ENCODE data around the gene HAND1. TPM values are rescaled to one million over a fixed set of nuclear protein-coding genes. Genes with fewer than 3 reads are reported as not detected.

The HAND1 gene
- total and polyA plus RNA-seq, 12 donors: 0.94 to 6.8 (median 2.4) TPM; not detected in 5

- Histone ChIP-seq H3K4me1 (replicated peaks in 1 of 2) (peaks cover 3 to 21% of the 10 kb centered on the region in 2 donors), H3K27ac (no peak overlapping the region), H3K36me3 (replicated peaks in 1 of 2) (peaks cover 0 to 28% of the 10 kb centered on the region in 2 donors), H3K9me3 (replicated peaks in 1 of 3) (no peaks in the 10 kb centered on the region), H3K27me3 (no peaks in the 10 kb centered on the region), H3K4me3 (no peak overlapping the region)
- WGBS, 4 donors: 90 to 97% (median 93%) methylated on average over 1 of the region's 1 CpG
- no peak for DNase-seq
- no peak for TF ChIP-seq CTCF (IDR thresholded peaks at IDR 0.05)
- TF ChIP-seq POLR2A (IDR thresholded peaks at IDR 0.05): no peak
- intact Hi-C loops (cut with DNase I): no loop called here
Observed at GRCh38 chr5:154442801-154443200, 35.2 kb downstream of the HAND1 start.

- no peak for DNase-seq
- TF ChIP-seq POLR2A (IDR thresholded peaks at IDR 0.05) (no peak), CTCF (IDR thresholded peaks at IDR 0.05) (no peak)
- Histone ChIP-seq H3K4me1 (replicated peaks in 1 of 2) (peaks cover 3 to 10% of the 10 kb centered on the region in 2 donors), H3K36me3 (replicated peaks in 1 of 2) (peaks cover 0 to 28% of the 10 kb centered on the region in 2 donors), H3K4me3 (no peak overlapping the region), H3K9me3 (replicated peaks in 1 of 3) (no peaks in the 10 kb centered on the region), H3K27me3 (no peaks in the 10 kb centered on the region), H3K27ac (no peak overlapping the region)
- WGBS, 4 donors: 89 to 95% (median 90%) methylated on average over 5 of the region's 5 CpGs
- intact Hi-C loops (cut with DNase I): no loop called here
Observed at GRCh38 chr5:154440540-154440939, 37.5 kb downstream of the HAND1 start.

DNA sequence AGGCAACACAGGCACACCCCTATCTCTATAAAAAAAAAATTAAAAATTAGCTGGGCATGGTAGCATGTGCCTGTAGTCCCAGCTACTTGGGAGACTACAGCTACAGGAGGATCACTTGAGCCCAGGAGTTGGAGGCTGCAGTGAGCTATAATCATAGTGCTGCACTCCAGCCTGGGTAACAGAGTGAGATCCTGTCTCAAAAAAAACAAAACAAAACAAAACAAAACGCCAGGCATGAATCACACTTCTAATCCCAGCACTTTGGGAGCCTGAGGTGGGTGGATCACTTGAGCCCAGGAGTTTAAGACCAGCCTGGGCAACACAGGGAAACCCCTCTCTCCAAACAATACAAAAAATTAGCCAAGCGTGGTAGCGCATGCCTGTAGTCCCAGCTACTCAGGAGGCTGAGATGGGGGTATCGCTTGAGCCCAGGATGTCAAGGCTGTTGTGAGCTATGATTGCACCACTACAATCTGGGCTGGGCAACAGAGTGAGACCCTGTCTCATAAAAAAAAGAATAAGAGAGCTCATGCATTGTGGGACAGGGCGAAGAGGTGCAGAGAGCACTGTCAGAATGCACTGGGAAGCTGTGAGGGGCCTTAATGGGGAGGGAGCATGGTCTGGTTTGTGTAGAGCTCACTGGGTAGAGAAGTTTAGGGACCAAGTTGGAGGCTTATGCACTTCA lies 40.6 kb downstream of the HAND1 start:
- H3K4me3 ChIP-seq: no peak overlapping the region
- H3K27me3 ChIP-seq: no peaks in the 10 kb centered on the region
- 88 to 92% (median 90%) methylated on average over 5 of the region's 5 CpGs for WGBS, 4 donors
- TF ChIP-seq POLR2A (IDR thresholded peaks at IDR 0.05) (no peak), CTCF (IDR thresholded peaks at IDR 0.05) (no peak)
- no peak overlapping the region for H3K27ac ChIP-seq
- intact Hi-C loops (cut with DNase I): no loop called here
- DNase-seq: no peak
- peaks cover 0 to 28% of the 10 kb centered on the region in 2 donors for H3K36me3 ChIP-seq (replicated peaks in 1 of 2)
- no peaks in the 10 kb centered on the region for H3K4me1 ChIP-seq (replicated peaks in 1 of 2)
- no peaks in the 10 kb centered on the region for H3K9me3 ChIP-seq (replicated peaks in 1 of 3)

DNA sequence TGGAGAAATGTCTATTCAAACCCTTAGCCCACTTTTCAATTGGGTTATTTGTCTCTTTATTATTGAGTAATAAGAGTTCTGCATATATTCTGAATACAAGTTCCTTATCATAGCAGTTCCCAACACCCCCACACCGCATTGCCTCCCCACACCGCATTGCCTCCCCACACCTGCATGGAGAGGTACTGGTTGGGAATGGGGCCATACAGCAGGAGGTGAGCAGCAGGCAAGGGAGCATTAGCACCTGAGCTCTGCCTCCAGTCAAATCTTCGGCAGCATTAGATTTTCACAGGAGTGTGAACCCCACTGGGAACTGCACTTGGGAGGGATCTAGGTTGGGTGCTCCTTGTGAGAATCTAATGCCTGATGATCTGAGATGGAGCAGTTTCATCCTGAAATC lies 42.8 kb downstream of the HAND1 start:
- H3K4me3 ChIP-seq: no peak overlapping the region
- H3K36me3 ChIP-seq (replicated peaks in 1 of 2): peaks cover 0 to 13% of the 10 kb centered on the region in 2 donors
- no peak for DNase-seq
- no peaks in the 10 kb centered on the region for H3K4me1 ChIP-seq (replicated peaks in 1 of 2)
- 95 to 99% (median 97%) methylated on average over 3 of the region's 3 CpGs for WGBS, 4 donors
- intact Hi-C loops (cut with DNase I): no loop called here
- TF ChIP-seq POLR2A (IDR thresholded peaks at IDR 0.05) (no peak), CTCF (IDR thresholded peaks at IDR 0.05) (no peak)
- no peaks in the 10 kb centered on the region for H3K9me3 ChIP-seq (replicated peaks in 1 of 3)
- no peaks in the 10 kb centered on the region for H3K27me3 ChIP-seq
- H3K27ac ChIP-seq: no peak overlapping the region

Measured in adrenal gland (tissue), 12 donors.